Ovary (tissue), 9 donors: ENCODE data around the gene LCT. TPM values are rescaled to one million over a fixed set of nuclear protein-coding genes. Genes with fewer than 3 reads are reported as not detected.

Source experiments
- DNase-seq, 5 donors: peaks; one replicate each; pipeline ENCODE4 v3.0.0-alpha.2; 2019 to 2020
- H3K27ac ChIP-seq, 2 donors: fragments of 200-600 bp; one replicate each; pipeline versions ENCODE4 v1.5.1 to v1.8.0; 2019 to 2022
- H3K27me3 ChIP-seq: fragments of 200-600 bp; one replicate; pipeline ENCODE4 v1.8.0; 2022
- H3K36me3 ChIP-seq: fragments of 200-600 bp; sonication (generic); one replicate; pipeline ENCODE4 v1.5.1; 2019
- H3K4me1 ChIP-seq: one replicate; pipeline ENCODE4 v1.8.1; 2013; ENCODE audit warnings: mild to moderate bottlenecking, moderate library complexity; ENCODE audit not compliant: insufficient read depth
- H3K4me3 ChIP-seq: fragments of 200-600 bp; sonication (generic); one replicate; pipeline ENCODE4 v1.5.1; 2017
- H3K9me3 ChIP-seq, 2 donors: fragments of 200-600 bp in 1 of 2; sonication (generic) in 1 of 2; one replicate each; pipeline versions ENCODE4 v1.5.1 to v1.8.1; 2013 to 2019; ENCODE audit warnings: mild to moderate bottlenecking in 1 of 2, moderate library complexity in 1 of 2
- EP300 ChIP-seq: sonication (generic); formaldehyde crosslinking; IDR thresholded peaks from one replicate; pipeline ENCODE4 v1.6.1; 2017; ENCODE audit warnings: antibody characterized with exemption
- POLR2A ChIP-seq: fragments of 450-650 bp; IDR thresholded peaks from one replicate; pipeline ENCODE4 v1.6.1; 2017; ENCODE audit warnings: antibody characterized with exemption, mild to moderate bottlenecking, moderate library complexity
- WGBS, 3 donors: extraction: QIAGEN DNeasy Blood & Tissue Kit in 1 of 3; methylation state at CpG; one replicate each; pipeline versions ENCODE4 v1.1.5 to v1.1.7; 2013 to 2017; 5-methylcytosine and 5-hydroxymethylcytosine counted together
- intact Hi-C, 4 donors: fragments of 100-400 bp; cut with DNase I; formaldehyde crosslinking; loops; one replicate each; pipeline versions ENCODE4 v1.11.0 to v1.15.1; 2022 to 2023
- polyA plus RNA-seq, 2 donors: library from polyadenylated mRNA; stranded (reverse); fragments of 200-250 nt in 1 of 2; fragments of 350-450 nt in 1 of 2; fragmentation: Illumina TruSeq in 1 of 2; extraction: RNeasy Lipid Tissue Mini Kit (QIAGEN cat#74804) in 1 of 2; gene quantifications; one replicate each; pipeline ENCODE4 v1.2.3, GENCODE V29; 2013 to 2014
- total RNA-seq, 7 donors: library from RNA; depleted of rRNA in 2 of 7; stranded (reverse); fragments of >200 nt in 2 of 7; fragmentation: NEBNext Ultra II Directional in 3 of 7; extraction: Animal tissue kit (Norgen Biotek cat#: 25700) in 3 of 7; gene quantifications; one replicate each; pipeline versions ENCODE4 v1.1.0 to v1.2.4, GENCODE V29; 2016 to 2023
- TF ChIP-seq, protein P1 (sequence below), 3 donors: fragments of 450-650 bp in 2 of 3; fragments of 200-600 bp in 1 of 3; IDR thresholded peaks; one replicate each; pipeline versions ENCODE4 v1.5.1 to v1.8.0; 2016 to 2022; ENCODE audit warnings: antibody characterized with exemption in 3 of 3, mild to moderate bottlenecking in 1 of 3
- donor health status: DM: no; HTN: no; CAD: no; lungs with moderate emphysema.
- donor health status: DM: no; HTN: no; CAD: no.
- donor health status: Bipolar disorder and iron deficiency.
- donor health status: DM: yes; HTN: yes; CAD: no.
- donor health status: DM: no; HTN: no; CAD: no.
- donor health status: DM: yes; HTN: yes; CAD: no.

Gene LCT
- total and polyA plus RNA-seq, 9 donors, result 0.12 TPM; not detected in 8

DNA sequence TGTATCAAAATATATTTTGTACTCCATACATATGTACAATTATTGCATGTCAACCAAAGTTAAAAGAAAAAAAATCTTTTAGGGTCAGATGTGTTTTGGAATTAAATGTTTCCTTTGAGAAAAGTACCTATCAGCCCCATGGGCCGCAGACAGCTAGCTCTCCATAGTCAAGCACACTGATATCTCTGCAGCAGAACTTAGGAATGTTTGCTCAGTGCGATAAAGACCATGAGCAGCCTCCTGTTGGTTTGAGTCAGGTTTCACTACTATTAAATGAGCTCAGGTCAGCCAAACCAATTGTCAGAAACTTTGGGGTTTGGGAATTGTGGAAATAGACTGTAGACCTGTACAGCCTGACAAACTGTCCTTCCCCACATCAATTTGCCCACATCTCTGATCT, 33.7 kb downstream of the LCT start:
- 63 to 79% (median 66%) methylated on average over 2 of the region's 2 CpGs for WGBS, 3 donors
- intact Hi-C loops, result no loop called here
- Histone ChIP-seq H3K27me3 (no peaks in the 10 kb centered on the region), H3K9me3 (no peaks in the 10 kb centered on the region), H3K27ac (no peak overlapping the region), H3K36me3 (no peaks in the 10 kb centered on the region), H3K4me1 (no peaks in the 10 kb centered on the region), H3K4me3 (no peak overlapping the region)
- DNase-seq, result no peak
- no peak for TF ChIP-seq EP300
- TF ChIP-seq POLR2A, result no peak
- TF ChIP-seq, protein P1, sequence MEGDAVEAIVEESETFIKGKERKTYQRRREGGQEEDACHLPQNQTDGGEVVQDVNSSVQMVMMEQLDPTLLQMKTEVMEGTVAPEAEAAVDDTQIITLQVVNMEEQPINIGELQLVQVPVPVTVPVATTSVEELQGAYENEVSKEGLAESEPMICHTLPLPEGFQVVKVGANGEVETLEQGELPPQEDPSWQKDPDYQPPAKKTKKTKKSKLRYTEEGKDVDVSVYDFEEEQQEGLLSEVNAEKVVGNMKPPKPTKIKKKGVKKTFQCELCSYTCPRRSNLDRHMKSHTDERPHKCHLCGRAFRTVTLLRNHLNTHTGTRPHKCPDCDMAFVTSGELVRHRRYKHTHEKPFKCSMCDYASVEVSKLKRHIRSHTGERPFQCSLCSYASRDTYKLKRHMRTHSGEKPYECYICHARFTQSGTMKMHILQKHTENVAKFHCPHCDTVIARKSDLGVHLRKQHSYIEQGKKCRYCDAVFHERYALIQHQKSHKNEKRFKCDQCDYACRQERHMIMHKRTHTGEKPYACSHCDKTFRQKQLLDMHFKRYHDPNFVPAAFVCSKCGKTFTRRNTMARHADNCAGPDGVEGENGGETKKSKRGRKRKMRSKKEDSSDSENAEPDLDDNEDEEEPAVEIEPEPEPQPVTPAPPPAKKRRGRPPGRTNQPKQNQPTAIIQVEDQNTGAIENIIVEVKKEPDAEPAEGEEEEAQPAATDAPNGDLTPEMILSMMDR (IDR thresholded peaks at IDR 0.05), result no peak

GRCh38 chr2:135802350-135802749, 34.6 kb downstream of the LCT start:
- 61 to 65% (median 63%) methylated on average over 3 of the region's 3 CpGs for WGBS, 3 donors
- Histone ChIP-seq H3K36me3 (no peaks in the 10 kb centered on the region), H3K4me1 (no peaks in the 10 kb centered on the region), H3K9me3 (no peaks in the 10 kb centered on the region), H3K27me3 (no peaks in the 10 kb centered on the region), H3K4me3 (no peak overlapping the region), H3K27ac (no peak overlapping the region)
- intact Hi-C loops, result no loop called here
- no peak for TF ChIP-seq POLR2A
- no peak for TF ChIP-seq EP300
- TF ChIP-seq, protein P1 (IDR thresholded peaks at IDR 0.05), result no peak
- no peak for DNase-seq

- H3K36me3 ChIP-seq, result no peaks in the 10 kb centered on the region
- intact Hi-C loops, result no loop called here
- 86 to 92% (median 87%) methylated on average over 9 of the region's 9 CpGs for WGBS, 3 donors
- H3K9me3 ChIP-seq, result no peaks in the 10 kb centered on the region
- no peak for DNase-seq
- no peak overlapping the region for H3K4me3 ChIP-seq
- TF ChIP-seq POLR2A, result no peak
- TF ChIP-seq, protein P1 (IDR thresholded peaks at IDR 0.05), result no peak
- no peak for TF ChIP-seq EP300
- H3K4me1 ChIP-seq, result no peaks in the 10 kb centered on the region
- H3K27me3 ChIP-seq, result no peaks in the 10 kb centered on the region
- no peak overlapping the region for H3K27ac ChIP-seq
Measured at GRCh38 chr2:135800513-135801460, 36.2 kb downstream of the LCT start.

DNA sequence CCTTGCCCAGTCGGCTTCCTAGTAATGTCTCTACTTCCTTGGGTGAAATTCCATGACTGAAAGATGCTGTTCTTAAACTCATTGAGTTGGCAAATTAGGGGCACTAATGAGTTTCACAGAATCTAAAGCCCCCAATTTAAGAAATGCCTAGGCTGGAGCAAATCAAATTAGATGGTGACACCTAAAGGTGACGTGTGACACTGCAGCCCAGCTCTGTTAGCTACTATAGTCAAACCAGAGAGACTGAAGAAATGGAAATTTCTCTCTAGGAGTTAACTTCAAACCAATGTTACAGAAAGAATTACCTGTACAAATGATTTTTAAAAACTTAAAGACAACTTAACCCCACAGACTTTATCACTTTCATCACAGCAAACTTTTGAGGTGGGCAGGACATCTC, 37.2 kb downstream of the LCT start:
- Histone ChIP-seq H3K4me1 (no peaks in the 10 kb centered on the region), H3K4me3 (no peak overlapping the region), H3K27ac (no peak overlapping the region), H3K27me3 (no peaks in the 10 kb centered on the region), H3K36me3 (no peaks in the 10 kb centered on the region), H3K9me3 (no peaks in the 10 kb centered on the region)
- WGBS, 3 donors, result 30 to 60% (median 52%) methylated on average over 2 of the region's 2 CpGs
- no peak for DNase-seq
- intact Hi-C loops, result no loop called here
- TF ChIP-seq EP300 (no peak), POLR2A (no peak)
- TF ChIP-seq, protein P1 (IDR thresholded peaks at IDR 0.05), result no peak
